Natural killer cell (primary cell): ENCODE results near the gene NEMP2. TPM values are rescaled to one million over a fixed set of nuclear protein-coding genes. Genes with fewer than 3 reads are reported as not detected.

Experiments used
- ATAC-seq, 3 donors: fragments of 150-1000 bp in 2 of 3; fragments of 200-7000 bp in 1 of 3; cut with Tn5 transposase; 1 replicate in 1 of 3; 2 replicates in 2 of 3; pipeline ENCODE4 v1.10.0; 2021; ENCODE audit warnings: mild to moderate bottlenecking in 2 of 3, moderate library complexity in 2 of 3
- DNase-seq, 2 donors: peaks; one replicate each; pipeline versions ENCODE4 v3.0.0 to v3.0.0-alpha.2; 2013 to 2021; ENCODE audit warnings: mixed read lengths in 1 of 2
- H3K27ac ChIP-seq: one replicate; pipeline ENCODE4 v1.5.1; 2013; ENCODE audit warnings: mild to moderate bottlenecking, low read length
- H3K27me3 ChIP-seq: one replicate; pipeline ENCODE4 v1.6.1; 2013; ENCODE audit warnings: low read length; ENCODE audit not compliant: control insufficient read depth, insufficient read depth
- H3K36me3 ChIP-seq: one replicate; pipeline ENCODE4 v1.6.1; 2013; ENCODE audit warnings: low read length; ENCODE audit not compliant: control insufficient read depth, insufficient read depth
- H3K4me1 ChIP-seq: one replicate; pipeline ENCODE4 v1.6.1; 2013; ENCODE audit warnings: low read length; ENCODE audit not compliant: control insufficient read depth, insufficient read depth
- H3K4me3 ChIP-seq: one replicate; pipeline ENCODE4 v1.5.1; 2013; ENCODE audit warnings: low read length
- H3K9me3 ChIP-seq: one replicate; pipeline ENCODE4 v1.6.1; 2013; ENCODE audit warnings: low read length; ENCODE audit not compliant: control insufficient read depth, insufficient read depth
- H3K27ac Mint-ChIP-seq, 2 donors: one replicate each; pipeline ENCODE4 v1.8.0; 2022; ENCODE audit warnings: mild to moderate bottlenecking in 2 of 2, mixed read lengths in 2 of 2, moderate library complexity in 1 of 2
- H3K27me3 Mint-ChIP-seq, 2 donors: one replicate each; pipeline ENCODE4 v1.8.0; 2022; ENCODE audit warnings: low read depth in 2 of 2, mixed read lengths in 2 of 2
- H3K36me3 Mint-ChIP-seq: one replicate; pipeline ENCODE4 v1.8.0; 2022; ENCODE audit warnings: mixed read lengths
- H3K4me1 Mint-ChIP-seq, 2 donors: one replicate each; pipeline ENCODE4 v1.8.0; 2022; ENCODE audit warnings: mixed read lengths in 2 of 2
- H3K4me3 Mint-ChIP-seq: one replicate; pipeline ENCODE4 v1.8.0; 2022; ENCODE audit warnings: mild to moderate bottlenecking, moderate library complexity, mixed read lengths
- H3K9me3 Mint-ChIP-seq, 2 donors: one replicate each; pipeline ENCODE4 v1.8.0; 2022; ENCODE audit warnings: mixed read lengths in 2 of 2
- WGBS: methylation state at CpG from one replicate; pipeline ENCODE4 v1.1.7; 2013; ENCODE audit warnings: missing lambda C conversion rate; ENCODE audit not compliant: insufficient coverage; 5-methylcytosine and 5-hydroxymethylcytosine counted together
- intact Hi-C: fragments of 100-400 bp; cut with micrococcal nuclease; formaldehyde crosslinking; loops from one replicate; pipeline ENCODE4 v1.14.2; 2022
- total RNA-seq, 4 donors: library from RNA; stranded (reverse); fragments of 120-200 nt in 1 of 4; gene quantifications; one replicate each; pipeline versions ENCODE4 v1.2.3 to v1.2.4, GENCODE V29; 2013 to 2022
- TF ChIP-seq, protein P1 (sequence below): fragments of 200-600 bp; IDR thresholded peaks from one replicate; pipeline ENCODE4 v1.8.0; 2022; ENCODE audit warnings: antibody characterized with exemption

Gene NEMP2, protein sequence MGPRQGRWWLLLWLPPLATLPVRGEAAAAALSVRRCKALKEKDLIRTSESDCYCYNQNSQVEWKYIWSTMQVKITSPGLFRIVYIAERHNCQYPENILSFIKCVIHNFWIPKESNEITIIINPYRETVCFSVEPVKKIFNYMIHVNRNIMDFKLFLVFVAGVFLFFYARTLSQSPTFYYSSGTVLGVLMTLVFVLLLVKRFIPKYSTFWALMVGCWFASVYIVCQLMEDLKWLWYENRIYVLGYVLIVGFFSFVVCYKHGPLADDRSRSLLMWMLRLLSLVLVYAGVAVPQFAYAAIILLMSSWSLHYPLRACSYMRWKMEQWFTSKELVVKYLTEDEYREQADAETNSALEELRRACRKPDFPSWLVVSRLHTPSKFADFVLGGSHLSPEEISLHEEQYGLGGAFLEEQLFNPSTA
- 10 to 100 TPM; 17.2 to 21.0 (median 18.3) TPM for total RNA-seq
- 23.5 TPM for total RNA-seq (2013)

DNA sequence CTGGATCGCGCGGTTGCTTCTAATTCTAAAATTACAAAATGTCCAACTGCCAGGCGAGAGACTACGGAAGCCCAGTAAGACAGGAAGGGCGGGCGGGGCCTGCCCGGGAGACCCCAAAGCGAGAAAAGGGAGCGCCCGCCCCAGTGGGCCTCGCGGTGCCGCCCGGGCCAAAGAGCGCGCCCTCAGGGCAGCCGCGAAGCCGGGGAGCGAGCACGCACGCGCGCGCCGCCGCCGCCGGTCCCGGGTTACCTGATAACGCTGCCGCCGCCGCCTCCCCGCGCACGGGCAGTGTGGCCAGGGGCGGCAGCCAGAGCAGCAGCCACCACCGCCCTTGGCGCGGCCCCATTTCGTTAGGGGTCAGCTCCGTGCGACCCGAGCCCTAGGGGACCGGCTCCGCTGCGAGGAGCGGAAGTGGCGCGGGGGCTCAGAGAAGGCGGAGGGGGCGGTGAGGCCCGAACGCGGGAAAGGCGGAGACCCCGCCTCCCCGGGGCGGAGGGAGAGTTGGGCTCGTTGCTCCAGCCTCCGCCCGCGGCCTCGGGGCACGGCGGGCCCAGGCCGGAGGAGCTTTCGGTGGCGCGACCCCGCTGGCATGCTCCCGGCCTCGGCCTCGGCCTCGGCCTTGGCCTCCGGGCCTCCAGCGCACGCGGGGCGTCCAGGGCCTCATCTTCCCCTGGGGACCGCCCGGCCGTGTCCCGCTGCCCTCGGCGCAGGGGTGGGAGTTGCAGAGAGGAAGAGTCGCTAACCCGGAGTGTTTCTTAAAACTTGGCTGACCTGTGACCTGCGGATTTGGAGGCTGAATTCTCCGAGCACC lies at the start of gene NEMP2:
TSS of gene NEMP2 (minus strand) at position 413 of the 811 bp plus-strand sequence. CDS start at position 346, 67 bp downstream.
- peak; percentile 78 to 92 (median 83) for ATAC-seq
- H3K4me1 ChIP-seq: peaks cover 18% of the 10 kb centered on the region
- H3K4me3 ChIP-seq: peak within 1 kb of the TSS; percentile 74
- Mint-ChIP-seq H3K4me3 (peak within 1 kb of the TSS; percentile 97), H3K27ac (peak within 1 kb of the TSS; percentile 98 to 99), H3K9me3 (peaks cover 2 to 6% of the 10 kb centered on the region in 2 donors), H3K36me3 (peaks cover 17% of the 10 kb centered on the region), H3K27me3 (no peaks in the 10 kb centered on the region), H3K4me1 (peaks cover 44 to 45% of the 10 kb centered on the region in 2 donors)
- under 1% methylated on average over 92 of the region's 92 CpGs for WGBS
- H3K9me3 ChIP-seq: no peaks in the 10 kb centered on the region
- TF ChIP-seq, protein P1, sequence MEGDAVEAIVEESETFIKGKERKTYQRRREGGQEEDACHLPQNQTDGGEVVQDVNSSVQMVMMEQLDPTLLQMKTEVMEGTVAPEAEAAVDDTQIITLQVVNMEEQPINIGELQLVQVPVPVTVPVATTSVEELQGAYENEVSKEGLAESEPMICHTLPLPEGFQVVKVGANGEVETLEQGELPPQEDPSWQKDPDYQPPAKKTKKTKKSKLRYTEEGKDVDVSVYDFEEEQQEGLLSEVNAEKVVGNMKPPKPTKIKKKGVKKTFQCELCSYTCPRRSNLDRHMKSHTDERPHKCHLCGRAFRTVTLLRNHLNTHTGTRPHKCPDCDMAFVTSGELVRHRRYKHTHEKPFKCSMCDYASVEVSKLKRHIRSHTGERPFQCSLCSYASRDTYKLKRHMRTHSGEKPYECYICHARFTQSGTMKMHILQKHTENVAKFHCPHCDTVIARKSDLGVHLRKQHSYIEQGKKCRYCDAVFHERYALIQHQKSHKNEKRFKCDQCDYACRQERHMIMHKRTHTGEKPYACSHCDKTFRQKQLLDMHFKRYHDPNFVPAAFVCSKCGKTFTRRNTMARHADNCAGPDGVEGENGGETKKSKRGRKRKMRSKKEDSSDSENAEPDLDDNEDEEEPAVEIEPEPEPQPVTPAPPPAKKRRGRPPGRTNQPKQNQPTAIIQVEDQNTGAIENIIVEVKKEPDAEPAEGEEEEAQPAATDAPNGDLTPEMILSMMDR: no peak
- H3K36me3 ChIP-seq: no peaks in the 10 kb centered on the region
- peak within 1 kb of the TSS; percentile 93 for H3K27ac ChIP-seq
- H3K27me3 ChIP-seq: no peaks in the 10 kb centered on the region
- peak; percentile 84 to 85 for DNase-seq
- intact Hi-C loops: loop anchor here (1.0 to 10.0 kb wide), 6 partner anchors 18 to 750 kb away; partner anchors contain the start of genes GLS, NAB1, ORMDL1 and PMS1

DNA sequence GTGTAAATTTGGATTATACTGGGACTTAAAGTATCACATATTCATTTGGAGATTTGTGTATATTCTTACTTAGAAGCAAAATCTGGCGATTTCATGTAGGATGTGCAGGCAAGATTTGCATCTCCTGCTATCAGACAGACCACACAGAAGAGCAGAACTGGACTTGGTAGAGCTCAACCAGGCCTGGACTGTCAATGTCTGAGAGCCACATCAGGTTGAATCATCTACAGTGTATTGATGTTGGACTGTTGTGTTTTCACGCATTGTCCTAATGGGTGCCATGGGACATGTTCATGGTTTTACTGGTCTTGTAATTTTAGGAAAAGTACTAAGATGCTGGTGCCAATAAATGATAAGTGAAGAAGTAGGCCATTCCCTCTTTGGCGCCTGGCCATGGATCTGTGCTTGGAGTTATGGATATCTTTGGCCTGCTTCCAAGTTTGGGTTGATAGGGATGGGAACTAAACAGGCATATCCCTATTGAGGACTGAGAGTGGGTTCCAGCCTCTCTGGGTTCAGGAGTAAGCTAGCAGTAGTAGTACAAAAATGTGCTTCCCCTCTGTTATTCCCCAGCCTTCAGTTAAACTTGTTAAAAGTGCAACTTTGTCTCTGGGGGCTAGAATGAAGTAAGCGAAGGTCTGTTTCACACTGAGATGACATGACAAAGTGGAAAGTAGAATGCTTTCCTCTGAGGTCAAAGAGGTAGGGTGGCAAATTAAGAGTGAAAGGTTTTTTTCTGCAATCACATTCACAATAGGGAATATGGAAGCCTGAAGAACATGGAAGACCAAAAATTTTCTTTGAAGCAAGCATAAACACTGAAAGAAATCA lies 49.2 kb upstream of the NEMP2 start:
- Mint-ChIP-seq H3K9me3 (no peaks in the 10 kb centered on the region), H3K27me3 (no peaks in the 10 kb centered on the region), H3K4me1 (peaks cover 19 to 20% of the 10 kb centered on the region in 2 donors), H3K36me3 (no peaks in the 10 kb centered on the region), H3K27ac (no peak overlapping the region), H3K4me3 (no peak overlapping the region)
- DNase-seq (no peak), ATAC-seq (no peak)
- Histone ChIP-seq H3K27ac (no peak overlapping the region), H3K36me3 (no peaks in the 10 kb centered on the region), H3K27me3 (no peaks in the 10 kb centered on the region), H3K4me1 (peaks cover 2% of the 10 kb centered on the region), H3K9me3 (no peaks in the 10 kb centered on the region), H3K4me3 (no peak overlapping the region)
- 91% methylated on average over 4 of the region's 4 CpGs for WGBS
- intact Hi-C loops: no loop called here
- TF ChIP-seq, protein P1: no peak

DNA sequence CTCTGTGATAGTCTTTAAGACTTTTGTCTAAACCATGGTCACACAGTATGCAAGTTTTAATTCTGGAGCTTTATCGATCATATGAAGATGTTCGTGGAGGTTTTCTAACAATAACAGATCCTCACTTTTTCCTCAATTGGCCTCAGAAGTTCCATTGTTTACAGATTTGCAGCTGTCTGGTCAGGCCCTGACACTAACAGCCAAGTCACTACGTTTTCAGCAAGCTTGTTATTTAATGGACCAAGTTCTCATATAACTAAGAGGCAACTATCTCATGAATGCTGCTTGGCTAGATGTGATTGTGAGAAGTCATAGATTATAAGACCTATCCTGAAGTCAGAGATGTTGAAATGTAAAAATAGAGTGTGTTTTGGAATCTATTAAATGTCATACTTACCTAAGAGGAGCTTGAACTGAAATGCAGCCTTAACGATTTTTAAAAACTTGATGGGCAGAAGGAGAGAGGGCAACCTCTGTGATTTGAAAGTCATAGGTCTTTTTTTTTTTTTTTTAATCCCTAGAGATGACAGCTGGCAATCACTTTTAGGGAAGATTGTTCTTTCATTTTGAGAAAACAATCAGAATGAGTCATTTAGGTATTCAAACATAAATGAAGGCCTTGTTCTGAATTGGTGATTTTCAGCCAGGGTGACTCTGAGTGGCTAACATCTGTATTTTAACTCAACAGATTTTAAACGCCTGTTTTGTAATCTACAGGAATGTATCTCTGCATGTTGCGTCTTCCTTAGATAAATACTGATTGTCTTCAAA lies 48.4 kb upstream of the NEMP2 start:
- DNase-seq (no peak), ATAC-seq (no peak)
- intact Hi-C loops: no loop called here
- no peaks in the 10 kb centered on the region for H3K9me3 ChIP-seq
- H3K27ac ChIP-seq: no peak overlapping the region
- H3K4me3 ChIP-seq: no peak overlapping the region
- no peak overlapping the region for H3K27ac Mint-ChIP-seq
- no peaks in the 10 kb centered on the region for H3K27me3 ChIP-seq
- TF ChIP-seq, protein P1: no peak
- WGBS: 86% methylated on average over 5 of the region's 6 CpGs
- H3K9me3 Mint-ChIP-seq: no peaks in the 10 kb centered on the region
- no peaks in the 10 kb centered on the region for H3K36me3 ChIP-seq
- H3K36me3 Mint-ChIP-seq: no peaks in the 10 kb centered on the region
- no peak overlapping the region for H3K4me3 Mint-ChIP-seq
- H3K27me3 Mint-ChIP-seq: no peaks in the 10 kb centered on the region
- peaks cover 10% of the 10 kb centered on the region for H3K4me1 ChIP-seq
- H3K4me1 Mint-ChIP-seq: peaks cover 27 to 28% of the 10 kb centered on the region in 2 donors
